NOMO-1 treated with dmso at 0.1 percent for 144 hours (cell line): ENCODE measurements around the gene SMYD2.

ENCODE experiments used
- DNase-seq: peaks from one replicate; lab custom pipeline; 2025; ENCODE audit not compliant: unreplicated experiment; lab: John Stamatoyannopoulos, UW

The SMYD2 gene

DNA sequence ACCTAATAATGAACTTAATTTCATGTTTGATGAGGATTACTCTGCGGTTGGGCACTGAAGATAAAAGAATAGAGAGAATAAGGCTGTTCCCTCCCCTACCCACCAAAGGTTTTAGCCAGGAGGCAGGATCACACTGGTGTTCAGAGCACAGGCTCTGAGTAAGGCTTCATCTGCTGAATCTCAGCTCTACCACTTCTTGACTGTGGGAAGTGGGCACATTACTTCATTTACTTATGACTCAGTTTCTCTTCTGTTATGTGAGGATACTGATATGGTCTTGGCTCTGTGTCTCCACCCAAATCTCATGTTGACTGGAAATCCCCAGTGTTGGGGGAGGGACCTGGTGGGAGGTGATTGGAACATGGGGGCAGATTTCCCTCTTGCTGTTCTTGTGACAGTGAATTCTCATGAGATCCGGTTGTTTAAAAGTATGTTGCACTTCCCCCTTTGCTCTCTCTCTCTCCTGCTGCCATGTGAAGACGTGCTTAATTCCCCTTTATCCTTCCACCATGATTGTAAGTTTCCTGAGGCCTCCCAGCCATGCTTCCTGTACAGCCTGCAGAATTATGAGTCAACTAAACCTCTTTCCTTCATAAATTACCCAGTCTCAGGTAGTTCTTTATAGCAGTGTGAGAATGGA, 79.7 kb downstream of the SMYD2 start:
- DNase-seq: no peak

DNA sequence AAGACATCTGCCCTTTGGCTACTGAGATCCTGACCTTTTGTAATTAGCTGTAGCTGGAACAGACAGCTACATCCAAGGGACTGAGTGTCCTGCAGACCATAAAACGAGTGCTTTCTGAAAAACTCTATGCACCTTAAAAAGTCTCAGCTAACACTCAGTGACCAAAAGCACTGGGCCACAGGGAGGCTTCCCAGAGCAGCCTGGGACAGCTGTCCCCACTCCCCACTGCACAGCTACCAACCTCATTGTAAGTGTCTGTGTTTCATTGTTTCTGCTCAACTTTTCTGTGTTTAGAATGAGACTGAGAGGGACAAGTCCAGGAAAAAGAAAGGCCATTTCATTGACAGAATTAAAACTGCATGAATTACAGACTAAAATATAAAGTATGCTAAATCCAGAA, 80.7 kb downstream of the SMYD2 start:
- DNase-seq: no peak

GRCh38 chr1:214362188-214362882, 81.4 kb downstream of the SMYD2 start:
- peak; percentile 28 for DNase-seq

DNA sequence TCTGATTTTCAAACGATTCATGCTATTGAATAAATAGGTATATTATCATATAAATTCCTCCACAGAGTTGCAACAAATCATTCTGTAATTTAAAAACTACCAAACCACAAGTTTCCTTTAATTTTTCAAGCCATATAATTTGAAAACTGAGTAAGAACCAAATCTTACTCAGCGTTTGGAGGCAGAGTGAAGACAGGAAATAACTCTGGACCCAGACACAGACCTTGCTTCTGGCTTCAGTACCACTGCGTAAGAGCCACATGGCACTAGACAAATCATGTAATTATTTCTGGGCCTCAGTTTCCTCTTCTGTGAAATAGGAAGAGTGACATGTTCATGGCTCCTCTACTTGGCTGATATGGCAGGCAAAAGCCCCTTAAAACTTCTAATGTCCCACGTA, 82.4 kb downstream of the SMYD2 start:
- no peak for DNase-seq

DNA sequence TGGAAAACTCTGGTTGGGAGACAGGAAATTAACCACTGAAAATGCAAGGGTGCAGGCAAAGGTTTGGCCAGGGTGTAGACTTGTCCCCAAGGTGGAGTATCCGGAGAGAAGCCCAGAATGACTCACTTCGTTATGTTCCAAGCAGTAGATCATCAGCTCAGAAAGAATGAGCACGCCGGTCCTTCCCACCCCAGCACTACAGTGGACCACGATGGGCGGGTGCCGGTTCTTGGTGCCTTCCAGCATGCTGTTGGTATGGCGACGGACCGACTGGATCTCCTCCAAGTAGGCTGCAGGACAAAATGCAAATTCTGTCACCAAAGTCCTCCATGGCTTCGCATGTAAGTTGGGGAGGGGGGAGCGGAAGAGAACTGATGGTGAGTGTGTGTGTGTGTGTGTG, 83.4 kb downstream of the SMYD2 start:
- DNase-seq: no peak

GRCh38 chr1:214364786-214365295, 83.9 kb downstream of the SMYD2 start:
- DNase-seq: no peak

GRCh38 chr1:214367841-214368240, 86.9 kb downstream of the SMYD2 start:
- no peak for DNase-seq

DNA sequence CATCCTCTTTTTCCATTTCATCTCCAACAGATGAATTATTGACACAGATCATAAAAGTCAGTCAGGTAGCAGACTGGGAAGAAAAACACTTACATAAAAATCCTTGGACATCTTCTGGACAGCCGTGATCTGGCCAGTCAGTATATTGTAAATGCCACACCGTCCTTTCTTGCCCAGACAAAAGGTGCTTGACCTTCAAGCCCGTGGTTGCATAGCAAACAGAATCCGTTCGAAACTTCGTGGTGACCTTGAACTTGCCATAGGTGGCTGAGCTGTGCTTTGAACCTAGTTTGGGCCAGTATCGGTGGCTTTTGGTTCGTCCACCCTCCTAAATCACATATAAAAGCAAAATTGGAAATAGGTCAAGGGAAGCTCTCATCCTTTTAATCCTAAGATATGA, 88.4 kb downstream of the SMYD2 start:
- no peak for DNase-seq

- no peak for DNase-seq
Observed at GRCh38 chr1:214370615-214371014, 89.7 kb downstream of the SMYD2 start.

DNA sequence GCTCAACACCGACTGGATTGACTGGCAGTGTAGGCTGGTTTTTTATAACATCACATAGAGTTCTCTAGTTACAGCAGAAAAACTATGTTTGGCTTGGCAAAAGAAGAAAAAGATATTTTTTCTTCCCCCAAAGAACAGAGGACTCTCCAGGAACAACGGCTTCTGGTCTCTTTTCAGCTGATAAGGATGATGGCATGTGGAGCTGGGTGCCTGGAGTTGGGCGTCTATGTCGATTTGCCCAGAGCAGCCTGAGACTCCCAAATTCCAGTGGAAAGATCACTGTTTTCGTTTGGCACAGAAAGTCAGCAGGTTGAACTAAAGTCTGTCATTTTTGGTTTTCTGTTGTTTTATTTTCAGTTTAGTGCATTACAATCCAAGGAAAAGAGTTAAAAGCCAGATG, 91.1 kb downstream of the SMYD2 start:
- no peak for DNase-seq

GRCh38 chr1:214377485-214377884, 96.5 kb downstream of the SMYD2 start:
- DNase-seq: no peak

GRCh38 chr1:214377886-214378285, 96.9 kb downstream of the SMYD2 start:
- DNase-seq: no peak

DNA sequence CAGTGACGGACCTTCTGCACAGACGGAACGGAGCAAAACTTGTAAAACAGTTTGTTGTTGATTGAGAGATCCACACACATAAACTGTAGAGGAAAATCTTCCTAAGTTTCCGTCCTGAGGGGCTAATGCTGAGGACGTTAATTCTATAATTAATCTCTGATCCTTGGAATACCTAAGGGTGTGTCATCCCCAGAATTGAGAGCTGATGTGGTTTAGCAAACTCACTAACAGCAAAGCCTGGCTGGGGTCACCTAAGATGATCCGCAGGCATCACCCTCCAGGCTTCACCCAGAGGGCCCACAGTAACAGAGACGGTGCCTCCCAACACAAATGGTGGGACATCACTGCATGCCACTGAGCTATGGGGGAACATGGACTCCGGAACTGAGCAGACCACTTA, 97.5 kb downstream of the SMYD2 start:
- no peak for DNase-seq

DNA sequence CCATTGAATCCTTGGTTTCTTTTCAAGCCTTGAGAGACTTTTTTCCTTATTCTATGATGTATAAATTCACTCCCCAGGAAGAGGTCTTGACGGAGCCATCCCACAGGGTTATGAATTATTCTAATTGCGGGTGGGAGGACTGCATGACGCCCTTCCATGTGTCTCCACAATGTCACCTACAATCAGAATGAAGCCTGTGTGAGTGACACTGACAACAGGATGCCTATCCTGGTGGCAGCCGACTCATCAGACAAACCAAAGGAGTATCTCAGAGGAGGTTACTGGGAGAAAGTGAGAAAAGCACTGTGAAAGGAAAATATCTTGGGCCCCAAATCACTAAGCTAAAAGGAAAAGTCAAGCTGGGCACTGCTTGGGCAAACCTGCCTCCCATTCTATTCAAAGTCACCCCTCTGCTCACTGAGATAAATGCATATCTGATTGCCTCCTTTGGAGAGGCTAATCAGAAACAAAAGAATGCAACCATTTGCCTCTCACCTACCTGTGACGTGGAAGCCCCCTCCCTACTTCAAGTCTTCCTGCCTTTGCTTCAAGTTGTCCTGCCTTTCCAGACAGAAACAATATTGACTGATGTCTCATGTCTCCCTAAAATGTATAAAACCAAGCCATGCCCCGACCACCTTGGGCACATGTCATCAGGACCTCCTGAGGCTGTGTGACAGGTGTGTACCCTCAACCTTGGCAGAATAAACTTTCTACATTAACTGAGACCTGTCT, 98.4 kb downstream of the SMYD2 start:
- DNase-seq: no peak

- no peak for DNase-seq
Observed at GRCh38 chr1:214380396-214380795, 99.4 kb downstream of the SMYD2 start.

GRCh38 chr1:214380986-214381695, 100.2 kb downstream of the SMYD2 start:
- DNase-seq: no peak

DNA sequence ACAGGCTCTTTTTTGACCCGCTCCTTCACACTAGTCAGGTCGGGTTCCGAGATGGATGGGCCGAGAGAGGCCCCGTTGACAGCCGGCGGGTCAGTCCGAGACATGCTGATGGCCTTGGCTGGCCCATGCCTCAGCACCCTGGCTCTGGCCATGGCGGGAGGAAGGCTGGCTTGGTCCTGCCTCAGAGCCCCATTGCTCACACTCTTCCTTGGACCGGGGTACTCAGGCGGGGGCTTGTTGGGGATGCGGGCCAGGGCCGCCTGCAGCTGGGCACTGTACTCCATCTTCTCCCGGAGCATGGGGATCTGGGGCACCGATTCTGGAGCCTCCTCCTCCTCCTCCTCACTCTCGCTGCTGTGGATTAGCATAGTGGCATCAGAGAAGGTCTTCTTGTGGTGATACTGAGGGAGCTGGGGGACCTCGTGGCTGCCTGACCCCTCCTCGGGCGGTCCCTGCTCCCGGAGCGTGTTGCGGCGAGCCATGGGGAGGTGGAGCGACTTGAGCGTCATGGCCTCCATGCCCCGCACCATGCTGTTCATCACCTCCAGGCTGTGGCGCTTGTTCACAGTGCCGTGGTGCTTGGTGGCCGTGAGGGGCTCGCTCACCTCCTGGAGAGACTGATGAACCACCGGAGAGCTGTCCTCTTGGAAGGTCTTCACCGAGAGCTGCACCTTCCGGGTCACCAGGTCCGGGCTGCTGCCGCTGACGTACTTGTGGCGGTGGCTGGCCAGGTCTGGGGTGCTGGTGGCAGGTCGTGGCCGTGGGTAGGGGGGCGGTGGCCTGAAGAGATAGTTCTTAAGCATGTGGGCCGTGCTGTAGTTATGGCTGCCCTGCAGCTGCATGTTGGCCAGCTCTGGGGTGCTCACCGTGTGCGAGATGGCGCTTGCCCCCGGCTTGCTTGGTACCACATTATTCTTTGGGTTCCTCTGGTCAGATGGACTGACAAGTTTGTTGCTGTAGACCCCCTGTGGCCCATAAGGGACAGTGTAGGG, 102.7 kb downstream of the SMYD2 start:
- no peak for DNase-seq

DNA sequence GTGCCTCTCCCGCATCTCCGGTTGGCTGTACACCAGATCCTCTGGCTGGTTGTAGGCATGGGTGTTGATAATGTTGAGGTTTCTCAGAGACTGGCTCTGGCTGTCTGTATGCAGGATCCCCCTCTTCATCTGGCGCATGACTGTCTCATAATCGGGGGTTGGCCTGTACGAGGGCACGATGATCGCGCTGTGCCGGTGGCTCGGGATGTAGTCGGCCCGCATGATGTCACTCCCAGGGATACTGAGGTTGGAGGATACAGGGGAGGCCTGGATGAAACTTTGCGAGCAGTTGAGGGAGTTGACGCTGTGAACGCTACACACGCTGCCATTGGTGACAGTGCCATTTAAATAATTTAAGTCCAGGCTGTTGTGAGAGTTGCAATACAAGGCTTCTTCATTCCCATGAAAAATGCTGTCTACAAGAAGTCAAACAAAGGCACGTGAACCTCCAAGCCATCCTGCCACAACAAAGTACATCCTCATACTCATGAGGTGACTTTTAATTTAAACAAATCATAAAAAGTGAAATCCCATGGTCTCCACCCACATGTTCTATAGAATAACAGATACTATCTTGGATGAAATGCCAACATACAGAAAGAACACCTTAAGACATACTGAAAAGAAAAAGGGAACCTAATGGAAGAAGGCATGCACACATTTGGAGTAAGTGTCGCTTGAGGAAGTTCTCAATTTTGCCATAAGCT, 103.6 kb downstream of the SMYD2 start:
- no peak for DNase-seq

- no peak for DNase-seq
Observed at GRCh38 chr1:214385428-214385827, 104.5 kb downstream of the SMYD2 start.

DNA sequence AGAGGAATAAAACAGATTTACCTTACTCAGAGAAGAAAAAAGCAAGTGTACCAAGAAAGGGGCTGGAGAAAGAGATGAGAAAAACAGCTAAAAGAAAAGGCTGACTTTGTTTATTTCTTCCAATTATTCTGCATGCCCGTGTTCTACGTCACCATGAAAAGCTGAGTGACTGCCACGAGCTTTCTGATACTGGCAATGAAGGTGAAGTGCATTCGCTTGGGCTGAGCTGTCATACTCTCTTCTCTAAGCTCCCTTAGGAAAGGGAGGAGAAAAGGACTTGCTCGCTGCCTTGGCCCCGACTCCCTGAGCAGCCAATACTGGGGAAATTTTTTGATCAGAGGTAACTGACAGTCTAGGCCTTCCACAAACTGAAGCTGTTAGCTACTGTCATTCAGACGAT, 105.4 kb downstream of the SMYD2 start:
- no peak for DNase-seq
